ENCODE results near the gene NEK7. TPM values are rescaled to one million over a fixed set of nuclear protein-coding genes. Genes with fewer than 3 reads are reported as not detected.

Gene NEK7
- total and polyA plus RNA-seq, 2 of the 8 experiments (the other 6 are each of a cell fraction or from before 2014, with no cell fraction given), result 5.1 to 10.0 TPM

- Histone ChIP-seq H4K8ac (ENCODE audit: extremely low read depth, insufficient read depth, low read length) (no peak overlapping the region), H3K4me2 (ENCODE audit: insufficient read depth in 1 of 2, low read depth in 2 of 2, low read length in 2 of 2) (peak overlapping the region; percentile 10 to 38; a peak in 3 of 4 replicates), H4K91ac (replicated peaks; ENCODE audit: insufficient read length, low read length) (no peak overlapping the region), H2AK5ac (ENCODE audit: low read depth, low read length) (no peak overlapping the region), H3K79me1 (ENCODE audit: low read depth, low read length) (no peaks in the 10 kb centered on the region), H2BK120ac (replicated peaks; ENCODE audit: low read depth, low read length) (no peak overlapping the region), H3K4me1 (replicated peaks in 1 of 4; ENCODE audit: control insufficient read depth in 3 of 4, insufficient read depth in 4 of 4, low read length in 3 of 4) (peaks cover 2 to 9% (median 3%) of the 10 kb centered on the region in 4 experiments; a peak in 5 of 7 replicates), H3K27me3 (replicated peaks in 1 of 4; ENCODE audit: control insufficient read depth in 3 of 4, extremely low read depth in 1 of 4, insufficient read depth in 3 of 4, low read length in 3 of 4) (no peaks in the 10 kb centered on the region), H2BK5ac (ENCODE audit: low read depth, low read length) (no peak overlapping the region), H2AFZ (ENCODE audit: low read length) (peak overlapping the region; percentile 26; the same call in 1 of the 2 replicates), H3K27ac (ENCODE audit: low read depth, low read length) (no peak overlapping the region), H3K4ac (replicated peaks; ENCODE audit: insufficient read length, low read depth, low read length) (peak overlapping the region; percentile 47), H3K79me2 (ENCODE audit: control insufficient read depth in 1 of 2, insufficient read depth in 2 of 2, low read length in 2 of 2) (no peaks in the 10 kb centered on the region), H4K20me1 (replicated peaks in 1 of 2; ENCODE audit: control insufficient read depth in 1 of 2, insufficient read depth in 2 of 2, low read length in 2 of 2) (no peaks in the 10 kb centered on the region), H3K9ac (replicated peaks in 1 of 4; ENCODE audit: extremely low read depth in 1 of 4, low read depth in 3 of 4, low read length in 3 of 4) (no peak overlapping the region), H3K14ac (ENCODE audit: insufficient read length) (no peak overlapping the region), H2BK12ac (ENCODE audit: low read depth, low read length) (no peak overlapping the region), H3K9me3 (ENCODE audit: insufficient read depth in 2 of 2, low read depth in 1 of 2, low read length in 1 of 2) (peaks cover 0 to 4% of the 10 kb centered on the region in 2 experiments; a peak in 1 of 4 replicates), H4K5ac (ENCODE audit: insufficient read length, low read depth, low read length) (no peak overlapping the region), H3K23me2 (ENCODE audit: low read depth, low read length) (no peaks in the 10 kb centered on the region), H2BK15ac (ENCODE audit: low read length) (no peak overlapping the region), H3K36me3 (ENCODE audit: control insufficient read depth in 2 of 4, insufficient read depth in 4 of 4, low read length in 3 of 4) (no peaks in the 10 kb centered on the region), H3K56ac (replicated peaks; ENCODE audit: insufficient read length, low read depth, low read length) (no peak overlapping the region), H3K23ac (ENCODE audit: insufficient read length) (no peak overlapping the region), H3K18ac (ENCODE audit: extremely low read depth, low read length) (no peak overlapping the region), H3K4me3 (ENCODE audit: extremely low read depth in 1 of 4, insufficient read depth in 2 of 4, low read depth in 3 of 4, low read length in 4 of 4) (peak overlapping the region in 2 of 4 experiments; percentile 8 to 31; a peak in 1 of 8 replicates), H2BK20ac (ENCODE audit: low read length) (no peak overlapping the region)
- FAIRE-seq (no peak), DNase-seq (ENCODE audit: low read depth in 1 of 2, low spot score in 2 of 2) (no peak)
- POLR2A ChIA-PET (ENCODE audit: partially characterized antibody), result no interaction called here
- WGBS, 2 experiments (ENCODE audit: extremely low coverage in 1 of 2, insufficient coverage in 1 of 2, insufficient read length in 1 of 2, insufficient replicate concordance in 2 of 2, low coverage in 1 of 2, low lambda C conversion rate in 2 of 2, missing lambda C conversion rate in 1 of 2), result 37% methylated on average over 5 of the region's 5 CpGs; no CpG with 5 or more reads in 1 of the 2 experiments
- CTCF ChIA-PET (ENCODE audit: partially characterized antibody), result no interaction called here
- TF ChIP-seq GTF2F1 (IDR thresholded peaks at IDR 0.05; ENCODE audit: borderline replicate concordance, low read depth, low read length) (no peak), TEAD4 (IDR thresholded peaks at IDR 0.05; ENCODE audit: low read depth, low read length) (no peak), ZNF274 (IDR thresholded peaks at IDR 0.05; ENCODE audit: borderline replicate concordance, extremely low read depth, low read length) (no peak)
Measured at GRCh38 chr1:198234520-198235251, 77.9 kb downstream of the NEK7 start.

Data from H1 (cell line).